Subcutaneous abdominal adipose tissue (tissue), 5 donors: ENCODE results near the gene PIANP.
A peak's percentile ranks its signal among the peaks of the same experiment; 100 is the strongest.

Experiments used
- H3K27ac ChIP-seq: one replicate; pipeline ENCODE4 v1.7.0; 2013; ENCODE audit warnings: low read depth, mild to moderate bottlenecking, inconsistent platforms, low read length, moderate library complexity
- H3K27me3 ChIP-seq, 5 donors: one replicate each; pipeline ENCODE4 v1.7.0; 2013; ENCODE audit warnings: low read length in 5 of 5, inconsistent platforms in 1 of 5; ENCODE audit not compliant: control insufficient read depth in 5 of 5, insufficient read depth in 4 of 5
- H3K36me3 ChIP-seq, 5 donors: one replicate each; pipeline ENCODE4 v1.7.0; 2013; ENCODE audit warnings: low read length in 5 of 5; ENCODE audit not compliant: control insufficient read depth in 5 of 5, insufficient read depth in 5 of 5
- H3K4me1 ChIP-seq, 5 donors: one replicate each; pipeline ENCODE4 v1.7.0; 2013; ENCODE audit warnings: low read length in 5 of 5, mild to moderate bottlenecking in 3 of 5, moderate library complexity in 1 of 5; ENCODE audit not compliant: control insufficient read depth in 5 of 5, insufficient read depth in 5 of 5
- H3K4me3 ChIP-seq, 5 donors: one replicate each; pipeline ENCODE4 v1.7.0; 2013; ENCODE audit warnings: low read length in 5 of 5, low read depth in 1 of 5
- H3K9ac ChIP-seq, 5 donors: one replicate each; pipeline ENCODE4 v1.7.0; 2013; ENCODE audit warnings: low read length in 5 of 5, mild to moderate bottlenecking in 4 of 5, moderate library complexity in 3 of 5
- H3K9me3 ChIP-seq, 5 donors: one replicate each; pipeline ENCODE4 v1.7.0; 2013; ENCODE audit warnings: low read length in 5 of 5; ENCODE audit not compliant: control insufficient read depth in 5 of 5
- donor health status: healthy.
- donor health status: healthy.
- donor health status: healthy.
- donor health status: healthy.
- donor health status: healthy.

The PIANP gene

DNA sequence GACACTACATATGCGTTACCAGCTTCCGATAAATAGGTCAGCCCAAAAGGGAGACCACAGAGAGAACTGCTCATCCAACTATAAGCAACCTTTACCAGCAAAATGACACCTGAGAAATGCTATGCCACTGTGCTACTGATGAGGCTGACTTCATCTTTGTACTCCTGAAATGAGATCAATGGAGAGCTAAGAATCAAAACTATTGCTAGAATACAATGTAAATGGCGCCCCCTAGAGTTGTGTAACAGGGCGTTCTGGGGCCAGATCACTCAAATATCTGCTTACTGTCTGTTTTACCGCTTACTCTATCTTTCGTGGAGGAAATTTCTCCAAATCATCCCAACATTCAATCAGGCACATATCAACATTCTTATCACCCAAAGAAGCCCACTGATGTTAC is 16.0 kb downstream of the PIANP start:
- no peak overlapping the region for H3K9ac ChIP-seq
- no peak overlapping the region for H3K4me3 ChIP-seq
- H3K36me3 ChIP-seq: peaks cover 3 to 24% (median 12%) of the 10 kb centered on the region in 5 donors
- no peak overlapping the region for H3K27ac ChIP-seq
- no peaks in the 10 kb centered on the region for H3K27me3 ChIP-seq
- no peaks in the 10 kb centered on the region for H3K9me3 ChIP-seq
- H3K4me1 ChIP-seq: peaks cover 5 to 29% (median 21%) of the 10 kb centered on the region in 5 donors

DNA sequence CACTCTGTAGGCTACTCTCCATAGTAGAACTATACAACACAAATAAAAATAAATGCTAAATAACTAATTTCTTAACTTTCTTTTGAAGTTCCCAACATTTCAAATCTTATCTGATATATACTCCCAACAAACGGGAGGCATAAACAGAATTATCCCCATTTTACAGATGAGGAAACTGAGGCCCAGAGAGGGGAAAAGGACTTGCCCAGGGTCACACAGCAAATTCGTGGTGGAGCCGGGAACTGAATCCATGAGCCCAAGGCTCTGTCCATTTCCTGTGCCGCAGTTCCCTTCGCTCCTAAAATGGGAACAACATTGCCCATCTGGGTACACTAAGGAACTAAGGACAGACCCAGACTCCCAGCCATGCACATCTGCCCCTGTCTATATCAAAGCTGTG is 23.7 kb downstream of the PIANP start:
- Histone ChIP-seq H3K9me3 (no peaks in the 10 kb centered on the region), H3K9ac (no peak overlapping the region), H3K27ac (no peak overlapping the region), H3K36me3 (peaks cover 31 to 93% (median 76%) of the 10 kb centered on the region in 5 donors), H3K4me3 (no peak overlapping the region), H3K4me1 (no peaks in the 10 kb centered on the region), H3K27me3 (no peaks in the 10 kb centered on the region)

DNA sequence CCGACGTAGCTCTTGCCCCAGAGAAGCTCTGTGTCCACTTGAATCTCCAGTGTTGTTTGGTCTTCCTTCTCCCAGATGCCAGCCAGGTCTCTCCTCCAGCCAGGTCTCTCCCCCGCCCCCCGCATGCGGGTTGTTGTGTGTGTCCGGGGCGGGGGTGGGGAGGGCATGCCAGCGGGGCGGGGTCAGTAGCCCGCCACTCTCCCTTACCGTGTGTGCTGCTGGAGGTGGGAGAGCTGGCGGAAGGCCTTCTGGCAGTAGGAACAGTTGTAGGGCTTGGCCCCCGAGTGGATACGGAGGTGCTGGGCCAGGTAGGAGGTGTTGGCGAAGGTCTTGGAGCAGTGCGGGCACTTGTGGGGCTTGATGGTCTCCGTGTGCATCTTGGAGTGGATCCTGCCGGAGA is 28.5 kb downstream of the PIANP start:
- H3K9me3 ChIP-seq: no peaks in the 10 kb centered on the region
- H3K4me3 ChIP-seq: no peak overlapping the region
- H3K27ac ChIP-seq: no peak overlapping the region
- no peaks in the 10 kb centered on the region for H3K27me3 ChIP-seq
- no peak overlapping the region for H3K9ac ChIP-seq
- H3K36me3 ChIP-seq: peaks cover 40 to 100% (median 91%) of the 10 kb centered on the region in 5 donors
- H3K4me1 ChIP-seq: no peaks in the 10 kb centered on the region

- Histone ChIP-seq H3K36me3 (peaks cover 17 to 68% (median 59%) of the 10 kb centered on the region in 5 donors), H3K4me3 (no peak overlapping the region), H3K27me3 (no peaks in the 10 kb centered on the region), H3K27ac (no peak overlapping the region), H3K4me1 (peaks cover 0 to 6% (median 4%) of the 10 kb centered on the region in 5 donors), H3K9me3 (no peaks in the 10 kb centered on the region), H3K9ac (no peak overlapping the region)
These were observed 32.9 kb downstream of the PIANP start for GRCh38 chr12:6667559-6668210.

DNA sequence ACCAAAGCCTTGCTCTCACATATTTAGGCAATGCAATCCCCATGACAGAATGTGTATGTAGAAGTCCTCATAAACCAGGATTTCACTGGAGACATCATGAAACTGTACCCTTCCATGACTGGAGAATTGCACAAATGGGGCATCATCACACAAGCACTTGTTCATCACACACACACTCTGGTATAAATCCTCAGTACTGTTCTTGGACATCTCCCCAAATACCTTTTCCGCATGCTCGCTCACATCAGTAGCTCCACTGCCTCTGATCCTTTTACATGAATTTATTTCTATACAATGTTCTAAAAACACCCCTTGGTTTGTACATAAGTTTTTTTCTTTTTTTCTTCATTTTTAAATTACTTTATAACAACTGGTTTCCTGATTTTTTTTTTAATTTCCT is 34.4 kb downstream of the PIANP start:
- H3K4me3 ChIP-seq: no peak overlapping the region
- no peaks in the 10 kb centered on the region for H3K27me3 ChIP-seq
- peaks cover 10 to 53% (median 44%) of the 10 kb centered on the region in 5 donors for H3K36me3 ChIP-seq
- peaks cover 4 to 17% (median 14%) of the 10 kb centered on the region in 5 donors for H3K4me1 ChIP-seq
- no peak overlapping the region for H3K27ac ChIP-seq
- no peaks in the 10 kb centered on the region for H3K9me3 ChIP-seq
- H3K9ac ChIP-seq: no peak overlapping the region

DNA sequence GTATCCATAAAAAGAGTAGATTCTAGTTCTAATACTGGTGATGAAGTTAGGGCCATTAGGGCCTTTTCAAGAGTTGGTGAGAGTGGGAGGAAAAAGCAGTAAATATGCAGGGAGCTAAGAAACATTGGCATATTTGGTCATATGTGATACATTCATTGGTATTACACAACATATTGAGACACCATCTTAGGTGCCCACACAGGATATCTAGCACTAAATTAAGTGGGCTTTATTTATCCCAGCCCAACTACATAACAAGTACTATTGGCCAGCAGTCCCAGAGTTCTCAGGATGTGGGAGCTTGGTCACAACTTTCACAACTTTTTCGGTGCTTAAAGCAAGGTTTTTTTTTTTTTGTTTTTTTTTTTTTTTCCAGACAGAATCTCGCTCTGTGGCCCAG is 35.7 kb downstream of the PIANP start:
- Histone ChIP-seq H3K9me3 (no peaks in the 10 kb centered on the region), H3K4me3 (no peak overlapping the region), H3K27ac (no peak overlapping the region), H3K36me3 (peaks cover 6 to 40% (median 31%) of the 10 kb centered on the region in 5 donors), H3K9ac (no peak overlapping the region), H3K4me1 (peaks cover 4 to 17% (median 14%) of the 10 kb centered on the region in 5 donors), H3K27me3 (no peaks in the 10 kb centered on the region)

GRCh38 chr12:6662906-6663742 is 37.5 kb downstream of the PIANP start, which contains the start of gene ING4:
TSS of gene ING4 (minus strand) at chr12:6663119. CDS start at chr12:6663101, 18 bp downstream.
- peaks cover 4 to 17% (median 14%) of the 10 kb centered on the region in 5 donors for H3K4me1 ChIP-seq
- H3K9me3 ChIP-seq: no peaks in the 10 kb centered on the region
- H3K27ac ChIP-seq: peak within 1 kb of the TSS; percentile 74
- H3K9ac ChIP-seq: peak within 1 kb of the TSS; percentile 65 to 85 (median 69)
- H3K4me3 ChIP-seq: peak within 1 kb of the TSS; percentile 90 to 98 (median 98)
- peaks cover 2 to 38% (median 19%) of the 10 kb centered on the region in 5 donors for H3K36me3 ChIP-seq
- H3K27me3 ChIP-seq: no peaks in the 10 kb centered on the region

GRCh38 chr12:6662602-6662905 is 38.1 kb downstream of the PIANP start:
- H3K4me1 ChIP-seq: peaks cover 4 to 17% (median 14%) of the 10 kb centered on the region in 5 donors
- no peaks in the 10 kb centered on the region for H3K27me3 ChIP-seq
- peak overlapping the region; percentile 90 to 98 (median 98) for H3K4me3 ChIP-seq
- peak overlapping the region; percentile 74 for H3K27ac ChIP-seq
- H3K36me3 ChIP-seq: peaks cover 0 to 34% (median 14%) of the 10 kb centered on the region in 5 donors
- H3K9me3 ChIP-seq: no peaks in the 10 kb centered on the region
- peak overlapping the region; percentile 65 to 85 (median 69) for H3K9ac ChIP-seq

GRCh38 chr12:6653987-6654386 is 46.6 kb downstream of the PIANP start:
- no peaks in the 10 kb centered on the region for H3K9me3 ChIP-seq
- no peak overlapping the region for H3K9ac ChIP-seq
- no peaks in the 10 kb centered on the region for H3K27me3 ChIP-seq
- peaks cover 10 to 82% (median 63%) of the 10 kb centered on the region in 5 donors for H3K36me3 ChIP-seq
- H3K4me3 ChIP-seq: no peak overlapping the region
- H3K4me1 ChIP-seq: peaks cover 0 to 3% (median 0%) of the 10 kb centered on the region in 5 donors
- no peak overlapping the region for H3K27ac ChIP-seq

DNA sequence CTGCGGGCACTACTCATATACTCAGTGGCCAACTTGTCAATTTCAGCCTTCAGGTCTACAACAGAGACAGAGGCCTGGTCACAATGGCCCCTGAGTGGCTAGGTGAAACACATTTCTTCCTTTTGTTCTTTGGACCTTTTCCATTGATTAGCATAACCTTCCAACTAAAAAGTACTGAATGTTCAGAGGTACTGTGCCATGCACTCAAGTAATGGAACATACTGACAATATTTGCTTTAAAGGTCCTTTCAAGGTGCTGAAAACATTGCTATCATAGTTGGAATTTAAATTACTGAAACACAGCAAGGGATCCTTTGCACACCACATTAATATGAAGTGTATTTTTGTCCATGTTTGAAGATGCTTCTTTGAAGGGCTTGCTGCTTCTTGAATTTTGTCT is 47.3 kb downstream of the PIANP start:
- no peak overlapping the region for H3K27ac ChIP-seq
- H3K4me3 ChIP-seq: no peak overlapping the region
- no peaks in the 10 kb centered on the region for H3K27me3 ChIP-seq
- H3K4me1 ChIP-seq: peaks cover 0 to 3% (median 0%) of the 10 kb centered on the region in 5 donors
- no peak overlapping the region for H3K9ac ChIP-seq
- H3K36me3 ChIP-seq: peaks cover 10 to 78% (median 59%) of the 10 kb centered on the region in 5 donors
- no peaks in the 10 kb centered on the region for H3K9me3 ChIP-seq
